Measurements from ENCODE around the gene AGO1.
"Not testable (repeated sequence)": the region's sequence is repeated elsewhere in the genome, so short reads cannot be mapped to it uniquely, and the experiment has no call there.

Gene AGO1

DNA sequence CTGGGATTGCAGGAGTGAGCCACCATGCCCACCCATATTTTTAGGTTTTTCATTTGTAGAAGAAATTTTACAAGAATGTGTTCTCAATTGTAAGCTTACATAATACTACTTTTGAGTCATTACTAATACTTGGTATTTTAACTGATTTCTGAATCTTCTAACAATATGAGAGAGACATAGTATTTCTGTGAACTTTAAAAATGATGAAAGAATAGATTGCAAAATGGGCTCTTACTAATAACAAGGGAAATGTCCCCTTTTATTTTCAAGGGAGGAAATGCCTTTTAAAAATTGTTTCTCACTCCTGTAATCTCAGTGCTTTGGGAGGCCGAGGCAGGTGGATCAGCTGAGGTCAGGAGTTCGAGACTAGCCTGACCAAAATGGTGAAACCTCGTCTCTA is 53.8 kb downstream of the AGO1 start:
- H3K4me3 ChIP-seq (ENCODE audit: low read depth, low read length): no peak overlapping the region
- DNase-seq (ENCODE audit: low read depth): no peak
- TF ChIP-seq MYC (IDR thresholded peaks at IDR 0.05; ENCODE audit: low read depth, low read length) (no peak), POLR2A (IDR thresholded peaks at IDR 0.05; ENCODE audit: extremely low read depth, insufficient read length) (no peak)
- TF ChIP-seq, protein P1, sequence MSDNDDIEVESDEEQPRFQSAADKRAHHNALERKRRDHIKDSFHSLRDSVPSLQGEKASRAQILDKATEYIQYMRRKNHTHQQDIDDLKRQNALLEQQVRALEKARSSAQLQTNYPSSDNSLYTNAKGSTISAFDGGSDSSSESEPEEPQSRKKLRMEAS (IDR thresholded peaks at IDR 0.05; ENCODE audit: low read depth, low read length): no peak
- TF ChIP-seq, protein P2, sequence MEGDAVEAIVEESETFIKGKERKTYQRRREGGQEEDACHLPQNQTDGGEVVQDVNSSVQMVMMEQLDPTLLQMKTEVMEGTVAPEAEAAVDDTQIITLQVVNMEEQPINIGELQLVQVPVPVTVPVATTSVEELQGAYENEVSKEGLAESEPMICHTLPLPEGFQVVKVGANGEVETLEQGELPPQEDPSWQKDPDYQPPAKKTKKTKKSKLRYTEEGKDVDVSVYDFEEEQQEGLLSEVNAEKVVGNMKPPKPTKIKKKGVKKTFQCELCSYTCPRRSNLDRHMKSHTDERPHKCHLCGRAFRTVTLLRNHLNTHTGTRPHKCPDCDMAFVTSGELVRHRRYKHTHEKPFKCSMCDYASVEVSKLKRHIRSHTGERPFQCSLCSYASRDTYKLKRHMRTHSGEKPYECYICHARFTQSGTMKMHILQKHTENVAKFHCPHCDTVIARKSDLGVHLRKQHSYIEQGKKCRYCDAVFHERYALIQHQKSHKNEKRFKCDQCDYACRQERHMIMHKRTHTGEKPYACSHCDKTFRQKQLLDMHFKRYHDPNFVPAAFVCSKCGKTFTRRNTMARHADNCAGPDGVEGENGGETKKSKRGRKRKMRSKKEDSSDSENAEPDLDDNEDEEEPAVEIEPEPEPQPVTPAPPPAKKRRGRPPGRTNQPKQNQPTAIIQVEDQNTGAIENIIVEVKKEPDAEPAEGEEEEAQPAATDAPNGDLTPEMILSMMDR (IDR thresholded peaks at IDR 0.05; ENCODE audit: low read depth, low read length): no peak

DNA sequence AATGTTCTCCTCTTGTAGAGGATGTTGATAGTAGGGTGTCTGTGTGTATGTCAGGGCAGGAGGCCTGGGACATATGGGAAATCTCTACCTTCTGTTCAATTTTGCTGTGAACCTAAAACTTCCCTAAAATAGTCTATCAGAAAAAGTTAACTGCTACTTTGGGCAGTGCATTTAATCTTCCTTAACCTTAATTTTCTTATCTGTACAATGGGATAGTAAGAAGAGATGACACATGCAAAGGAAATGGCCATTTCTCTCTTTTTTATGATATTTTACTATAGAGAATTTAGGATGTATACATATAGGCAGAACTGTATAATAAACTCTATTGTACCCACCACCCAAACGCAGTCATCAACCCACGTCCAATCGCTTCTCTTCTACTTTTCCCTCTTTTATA is 56.5 kb downstream of the AGO1 start:
- TF ChIP-seq, protein P2 (IDR thresholded peaks at IDR 0.05; ENCODE audit: low read depth, low read length): no peak
- TF ChIP-seq POLR2A (IDR thresholded peaks at IDR 0.05; ENCODE audit: extremely low read depth, insufficient read length): no peak
- TF ChIP-seq, protein P1 (IDR thresholded peaks at IDR 0.05; ENCODE audit: low read depth, low read length): no peak
- no peak for DNase-seq (ENCODE audit: low read depth)
- no peak overlapping the region for H3K4me3 ChIP-seq (ENCODE audit: low read depth, low read length)

DNA sequence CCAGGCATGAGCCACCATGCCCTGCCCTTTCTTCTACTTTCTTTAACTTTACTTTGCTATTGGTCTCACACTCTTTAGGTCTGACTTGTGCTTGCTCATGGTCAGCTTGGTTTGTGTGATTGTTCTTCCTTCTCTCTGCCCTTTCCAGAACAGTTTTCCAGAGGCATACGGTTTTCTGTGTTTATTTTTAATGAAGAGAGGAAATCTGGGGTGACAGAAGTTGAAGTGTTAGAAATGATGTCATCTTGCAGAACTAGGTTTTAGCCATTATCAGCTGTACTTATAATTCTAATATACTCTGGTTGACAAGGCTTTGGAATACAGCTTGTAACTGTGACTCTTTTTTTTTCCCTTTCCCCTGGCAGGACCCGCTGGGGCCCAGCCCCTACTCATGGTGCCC is 62.3 kb downstream of the AGO1 start:
- TF ChIP-seq, protein P2 (IDR thresholded peaks at IDR 0.05; ENCODE audit: low read depth, low read length): no peak
- TF ChIP-seq POLR2A (IDR thresholded peaks at IDR 0.05; ENCODE audit: extremely low read depth, insufficient read length) (no peak), MYC (IDR thresholded peaks at IDR 0.05; ENCODE audit: low read depth, low read length) (no peak)
- TF ChIP-seq, protein P1 (IDR thresholded peaks at IDR 0.05; ENCODE audit: low read depth, low read length): no peak
- no peak for DNase-seq (ENCODE audit: low read depth)
- no peak overlapping the region for H3K4me3 ChIP-seq (ENCODE audit: low read depth, low read length)

DNA sequence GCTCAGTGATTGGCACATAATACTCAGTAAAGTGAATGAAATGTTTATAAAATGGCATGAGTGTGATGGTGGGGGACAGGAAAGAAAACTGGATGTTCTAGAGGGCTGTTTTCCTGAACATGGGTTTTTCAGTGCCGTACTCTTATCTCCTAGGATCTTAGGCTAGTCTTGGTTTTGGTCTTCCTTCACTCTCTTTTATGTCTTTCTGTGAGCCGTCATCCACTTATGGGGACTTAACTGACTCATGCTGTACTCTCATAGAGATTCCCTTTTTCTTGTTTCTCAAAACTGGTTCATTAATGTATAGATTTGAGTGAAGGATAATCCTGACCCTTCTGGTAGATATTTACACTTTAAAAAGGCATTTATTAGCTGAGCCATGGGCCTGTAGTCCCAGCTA is 64.5 kb downstream of the AGO1 start:
- TF ChIP-seq, protein P1 (IDR thresholded peaks at IDR 0.05; ENCODE audit: low read depth, low read length): no peak
- H3K4me3 ChIP-seq (ENCODE audit: low read depth, low read length): no peak overlapping the region
- no peak for DNase-seq (ENCODE audit: low read depth)

DNA sequence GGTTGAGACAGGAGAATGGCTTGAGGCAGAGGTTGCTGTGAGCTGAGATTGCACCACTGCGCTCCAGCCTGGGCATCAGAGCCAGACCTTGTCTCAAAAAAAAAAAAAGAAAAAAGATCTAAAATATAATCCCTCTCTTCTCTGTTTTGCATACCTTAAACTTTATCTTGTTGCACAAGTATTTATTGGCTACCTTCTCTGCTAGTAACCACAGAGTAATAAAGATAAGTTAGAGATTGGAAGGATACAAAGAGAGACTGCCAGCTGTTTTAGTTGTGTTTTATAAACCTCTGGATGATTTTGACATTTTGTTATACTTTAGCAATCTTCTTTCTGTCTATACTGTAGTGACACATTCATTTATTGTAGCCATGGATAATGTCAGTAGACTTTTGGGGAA is 75.5 kb downstream of the AGO1 start:
- no peak overlapping the region for H3K4me3 ChIP-seq (ENCODE audit: low read depth, low read length)
- DNase-seq (ENCODE audit: low read depth): no peak
- TF ChIP-seq MYC (IDR thresholded peaks at IDR 0.05; ENCODE audit: low read depth, low read length): no peak

DNA sequence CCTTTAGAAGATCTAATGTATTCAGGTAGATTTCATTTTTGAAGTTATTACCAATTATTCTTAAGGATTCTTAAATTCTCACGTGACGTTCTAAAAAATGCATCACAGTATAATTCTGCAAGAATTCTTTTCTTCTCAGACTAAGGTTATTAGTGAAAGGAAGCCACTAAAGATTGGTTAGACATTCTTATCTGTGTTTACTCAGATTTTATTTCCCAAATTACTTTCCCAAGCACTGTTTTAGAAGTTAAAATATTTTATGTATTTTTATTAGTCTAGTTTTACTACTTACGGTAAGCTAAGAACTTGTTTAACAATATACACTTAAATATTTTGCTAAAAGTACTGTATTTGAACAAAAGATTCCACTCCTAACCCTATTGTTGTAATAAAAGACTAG is 76.3 kb downstream of the AGO1 start:
- no peak for DNase-seq (ENCODE audit: low read depth)
- H3K4me3 ChIP-seq (ENCODE audit: low read depth, low read length): no peak overlapping the region
- no peak for TF ChIP-seq MYC (IDR thresholded peaks at IDR 0.05; ENCODE audit: low read depth, low read length)
- no peak for TF ChIP-seq POLR2A (IDR thresholded peaks at IDR 0.05; ENCODE audit: extremely low read depth, insufficient read length)
- TF ChIP-seq, protein P1 (IDR thresholded peaks at IDR 0.05; ENCODE audit: low read depth, low read length): no peak
- TF ChIP-seq, protein P2 (IDR thresholded peaks at IDR 0.05; ENCODE audit: low read depth, low read length): no peak

DNA sequence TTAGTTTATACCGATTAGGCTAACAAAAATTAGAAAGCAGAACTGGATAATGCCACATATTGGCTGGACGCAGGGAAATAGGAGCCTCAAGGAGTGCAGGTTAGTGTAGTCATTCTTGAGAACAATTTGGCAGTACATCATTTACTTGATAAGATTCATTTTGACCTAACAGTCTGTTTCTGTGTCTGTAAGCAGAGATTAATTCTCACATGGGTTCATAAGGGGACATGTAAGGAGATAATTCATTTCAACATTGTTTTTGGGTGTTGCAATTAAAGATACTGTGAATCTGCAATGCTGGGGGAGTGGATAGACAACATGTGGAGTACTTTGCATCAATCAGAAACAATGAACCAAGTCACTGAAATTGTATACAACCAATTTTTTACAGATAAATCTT is 79.9 kb downstream of the AGO1 start:
- no peak overlapping the region for H3K4me3 ChIP-seq (ENCODE audit: low read depth, low read length)
- no peak for DNase-seq (ENCODE audit: low read depth)
- TF ChIP-seq, protein P2 (IDR thresholded peaks at IDR 0.05; ENCODE audit: low read depth, low read length): no peak
- TF ChIP-seq MYC (IDR thresholded peaks at IDR 0.05; ENCODE audit: low read depth, low read length) (no peak), POLR2A (IDR thresholded peaks at IDR 0.05; ENCODE audit: extremely low read depth, insufficient read length) (no peak)
- TF ChIP-seq, protein P1 (IDR thresholded peaks at IDR 0.05; ENCODE audit: low read depth, low read length): no peak

DNA sequence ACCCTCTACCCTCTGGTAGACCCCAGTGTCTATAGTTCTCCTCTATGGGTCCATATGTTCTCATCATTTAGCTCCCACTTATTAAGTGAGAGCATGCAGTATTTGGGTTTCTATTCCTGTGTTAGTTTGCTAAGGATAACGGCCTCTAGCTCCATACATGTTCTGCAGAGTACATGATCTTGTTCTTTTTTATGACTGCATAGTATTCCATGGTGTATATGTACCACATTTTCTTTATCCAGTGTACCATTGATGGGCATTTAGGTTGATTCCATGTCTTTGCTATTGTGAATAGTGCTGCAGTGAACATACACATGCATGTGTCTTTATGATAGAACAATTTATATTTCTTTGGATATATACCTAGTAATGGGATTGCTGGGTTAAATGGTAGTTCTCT is 81.3 kb downstream of the AGO1 start:
- DNase-seq (ENCODE audit: low read depth); H3K4me3 ChIP-seq (ENCODE audit: low read depth, low read length): not testable (repeated sequence)

All from NB4 (cell line).